Skin epidermis (tissue), 12 donors: ENCODE measurements around the gene OSBPL5.

Experiments used
- H3K27ac ChIP-seq, 21 experiments: fragments of 200-600 bp; sonication (generic) in 11 of 21; one replicate each; pipeline ENCODE4 v1.5.0; 2020; ENCODE audit warnings: mild to moderate bottlenecking in 3 of 21, inconsistent platforms in 2 of 21, moderate library complexity in 2 of 21
- H3K4me3 ChIP-seq, 7 experiments: fragments of 200-600 bp; sonication (generic) in 2 of 7; one replicate each; pipeline ENCODE4 v1.5.0; 2020; ENCODE audit warnings: inconsistent platforms in 2 of 7, mild to moderate bottlenecking in 2 of 7, moderate library complexity in 1 of 7

Gene OSBPL5

GRCh38 chr11:3140291-3140603 is 24.9 kb downstream of the OSBPL5 start:
- Histone ChIP-seq H3K27ac (peak overlapping the region in 2 of 21 experiments; percentile 4 to 13), H3K4me3 (no peak overlapping the region)

DNA sequence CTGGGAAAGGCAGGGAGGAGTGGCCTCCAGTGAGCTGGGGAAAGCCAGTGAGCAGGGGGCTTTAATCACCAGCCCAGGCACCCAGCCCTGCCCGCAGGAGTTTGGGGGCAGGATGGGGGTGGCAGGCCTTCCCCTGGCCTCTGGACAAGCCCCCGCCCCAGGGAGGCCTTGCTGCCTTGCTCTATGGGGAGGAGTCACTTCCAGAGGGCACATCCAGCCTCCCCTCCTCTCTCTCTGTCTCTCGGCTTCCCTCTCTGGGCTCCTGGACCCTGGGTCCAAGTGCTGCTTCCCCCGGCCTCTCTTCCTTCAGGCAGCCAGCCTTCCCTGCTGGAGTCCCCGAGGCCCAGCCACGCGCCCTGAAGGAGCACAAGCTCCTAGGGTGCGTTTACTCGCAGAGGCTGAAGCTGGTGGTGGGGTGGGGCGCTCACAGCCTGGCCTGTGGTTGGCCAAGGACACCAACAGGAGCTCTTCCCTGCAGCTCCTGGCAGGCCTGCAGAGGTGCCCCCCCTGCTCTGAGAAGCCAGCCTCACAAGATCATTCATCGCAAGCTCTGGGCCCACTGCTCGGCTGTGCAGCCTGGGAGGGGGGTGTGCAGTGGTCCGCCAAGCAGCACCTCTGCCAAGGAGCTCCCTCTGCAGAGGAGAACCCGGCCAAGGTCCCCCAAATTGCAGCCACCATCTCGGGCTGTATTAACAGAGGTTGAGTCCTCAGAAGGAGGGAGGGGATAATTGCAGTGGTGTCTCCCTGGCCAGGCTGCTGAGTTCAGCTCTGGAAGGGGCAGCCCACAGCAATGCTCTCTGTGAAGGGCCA is 25.4 kb downstream of the OSBPL5 start:
- H3K4me3 ChIP-seq = no peak overlapping the region
- peak overlapping the region in 5 of 21 experiments; percentile 4 to 45 (median 16) for H3K27ac ChIP-seq

- Histone ChIP-seq H3K27ac (peak overlapping the region in 4 of 21 experiments; percentile 4 to 45 (median 14)), H3K4me3 (no peak overlapping the region)
Measured at GRCh38 chr11:3139086-3139440, 26.0 kb downstream of the OSBPL5 start.

GRCh38 chr11:3138178-3139085 is 26.7 kb downstream of the OSBPL5 start:
- H3K4me3 ChIP-seq = no peak overlapping the region
- H3K27ac ChIP-seq = peak overlapping the region in 4 of 21 experiments; percentile 13 to 45 (median 30)

DNA sequence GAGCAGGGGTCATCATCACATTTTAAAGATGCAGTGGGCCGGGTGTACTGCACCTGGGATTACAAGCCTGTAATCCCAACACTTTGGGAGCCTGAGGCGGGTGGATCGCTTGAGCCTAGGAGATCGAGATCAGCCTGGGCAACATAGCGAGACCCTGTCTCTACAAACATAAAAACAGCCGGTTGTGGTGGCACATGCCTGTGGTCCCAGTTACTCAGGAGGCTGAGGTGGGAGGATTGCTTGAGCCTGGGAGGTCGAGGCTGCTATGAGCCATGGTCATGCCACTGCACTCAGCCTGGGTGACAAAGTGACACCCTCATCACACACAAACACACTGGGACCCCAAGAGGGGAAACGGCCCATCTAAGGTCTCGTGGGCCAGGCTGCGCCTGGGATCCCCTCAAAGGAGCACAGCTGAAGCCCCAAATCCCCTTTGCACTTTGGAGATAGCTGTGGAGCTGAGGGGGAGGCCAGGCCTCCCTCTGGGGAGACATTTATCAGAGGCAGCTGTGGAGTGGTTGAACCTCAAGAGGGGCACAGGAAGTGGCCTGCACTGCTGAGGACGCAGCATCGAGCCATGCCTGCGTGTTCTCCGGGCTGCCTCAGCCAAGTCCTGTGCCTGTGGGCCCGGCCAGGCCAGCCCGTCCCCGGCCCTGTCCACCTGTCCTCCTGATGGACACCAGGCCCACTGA is 27.5 kb downstream of the OSBPL5 start:
- H3K27ac ChIP-seq = peak overlapping the region in 2 of 21 experiments; percentile 33 to 45
- H3K4me3 ChIP-seq = no peak overlapping the region

- peak overlapping the region in 1 of 21 experiments; percentile 3 for H3K27ac ChIP-seq
- H3K4me3 ChIP-seq = no peak overlapping the region
Measured at GRCh38 chr11:3136546-3137455, 28.3 kb downstream of the OSBPL5 start.

DNA sequence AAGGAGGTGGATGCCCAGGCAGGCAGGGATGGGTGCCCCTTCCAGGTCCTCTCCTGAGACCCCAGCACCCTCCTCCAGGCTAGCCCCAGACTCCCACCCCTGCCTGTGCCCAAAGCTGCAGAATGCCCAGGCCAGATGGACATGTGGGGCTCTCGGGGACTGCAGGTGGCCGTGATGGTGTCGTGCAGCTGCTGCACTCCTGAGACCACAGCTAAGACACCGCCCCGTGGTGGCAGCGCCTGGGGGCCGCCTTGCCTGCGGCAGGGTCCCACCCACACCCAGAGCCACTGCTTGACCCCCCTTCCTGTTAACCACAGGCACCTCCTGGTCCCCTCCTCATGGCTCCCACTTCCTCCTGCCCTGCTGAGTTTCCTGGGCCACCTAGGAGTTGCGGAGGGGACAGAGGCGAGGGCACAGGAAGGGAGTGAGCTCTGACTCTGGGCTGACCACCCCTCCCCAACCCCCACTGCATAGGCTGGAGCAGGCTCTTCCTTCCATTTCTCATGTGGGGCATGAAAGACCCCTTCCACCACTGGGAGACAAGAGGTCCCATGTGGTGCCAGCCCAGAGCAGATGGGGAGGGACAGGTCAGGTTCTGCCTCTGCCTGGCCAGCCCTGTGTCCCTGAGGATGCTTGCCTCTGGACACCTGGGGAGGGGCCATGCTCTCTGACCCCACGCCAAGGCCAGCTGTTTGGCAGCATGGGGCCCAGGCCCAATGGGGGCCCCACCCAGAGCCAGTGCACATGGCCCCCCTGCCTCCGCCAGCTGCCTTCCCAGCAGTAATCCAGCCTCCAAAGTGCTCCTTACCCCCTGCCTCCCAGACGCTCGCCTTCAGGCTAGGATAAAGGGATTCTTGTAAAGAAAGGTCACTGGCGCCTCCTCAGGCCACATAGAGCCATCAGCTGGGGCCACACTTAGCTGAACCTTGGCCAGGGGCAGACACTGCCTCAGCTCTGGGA is 29.3 kb downstream of the OSBPL5 start:
- H3K27ac ChIP-seq = peak overlapping the region in 2 of 21 experiments; percentile 3 to 16

DNA sequence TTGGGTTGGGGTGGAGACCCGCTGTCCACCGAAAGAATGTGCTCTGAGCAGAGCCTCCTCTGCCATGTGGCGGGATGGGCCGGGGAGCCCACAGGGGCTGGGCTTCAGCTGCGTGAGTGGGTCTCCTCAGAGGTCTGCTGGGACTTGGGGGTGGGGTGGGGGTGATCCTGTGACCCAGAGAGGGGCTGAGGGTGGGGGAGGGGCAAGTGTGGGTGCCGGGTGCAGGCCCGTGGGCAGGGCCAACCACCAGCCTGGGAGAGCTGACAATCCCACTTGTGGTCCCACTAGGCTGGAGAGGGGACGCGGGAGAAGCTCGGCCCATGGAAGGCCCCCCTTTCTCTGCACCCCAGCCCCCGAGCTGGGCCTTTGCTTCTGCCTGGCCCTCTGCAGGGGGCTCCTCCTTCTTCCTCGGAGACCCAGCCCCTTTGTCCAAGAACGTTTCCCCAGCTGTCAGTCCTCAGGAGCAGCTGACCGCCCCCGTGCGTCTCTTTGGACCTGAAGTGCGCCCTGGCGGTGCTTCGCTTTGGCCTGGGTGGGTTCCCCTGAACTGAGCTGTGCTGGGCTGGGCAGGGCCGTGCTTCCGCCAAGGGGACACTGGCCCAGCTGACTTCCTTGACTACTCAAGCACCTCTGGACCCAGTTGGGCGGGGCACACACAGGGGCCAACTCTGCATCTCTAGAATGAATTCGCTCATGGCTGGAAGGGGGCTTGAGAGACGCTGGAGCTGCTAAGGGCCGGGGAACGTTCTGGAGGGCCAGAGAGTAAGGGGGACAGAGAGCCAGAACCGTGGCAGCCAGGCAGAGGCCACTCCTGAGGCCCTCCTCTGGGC is 30.2 kb downstream of the OSBPL5 start:
- peak overlapping the region in 2 of 21 experiments; percentile 11 to 13 for H3K27ac ChIP-seq
- H3K4me3 ChIP-seq = no peak overlapping the region

More for the DNA sequence above, 29.3 kb downstream of the OSBPL5 start:
- H3K4me3 ChIP-seq = no peak overlapping the region

- Histone ChIP-seq H3K4me3 (no peak overlapping the region), H3K27ac (peak overlapping the region in 2 of 21 experiments; percentile 11 to 13)
Measured at GRCh38 chr11:3134218-3134621, 30.9 kb downstream of the OSBPL5 start.

- peak overlapping the region in 2 of 21 experiments; percentile 13 to 16 for H3K27ac ChIP-seq
- H3K4me3 ChIP-seq = no peak overlapping the region
Measured at GRCh38 chr11:3133261-3134217, 31.6 kb downstream of the OSBPL5 start.

DNA sequence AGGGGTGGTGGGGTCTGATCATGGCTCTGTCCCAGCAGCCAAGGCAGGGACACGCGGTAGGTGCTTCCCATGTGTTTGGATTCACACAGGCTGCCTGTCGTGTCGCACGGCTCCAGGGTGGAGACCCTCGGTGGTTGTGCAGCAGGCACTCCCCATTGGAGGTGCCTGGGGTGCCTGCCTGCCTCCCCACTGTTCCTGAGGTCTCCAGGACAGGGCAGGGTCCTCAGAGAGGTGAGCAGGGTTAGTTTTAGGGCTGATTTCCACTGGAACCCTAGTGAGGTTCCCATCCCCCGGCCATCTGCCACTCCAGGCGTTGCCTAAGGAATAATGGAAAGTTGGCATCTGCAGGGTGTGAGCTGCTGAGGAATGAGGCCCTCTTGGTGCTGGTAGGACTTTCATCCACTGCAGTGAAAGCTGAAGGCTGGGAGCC is 32.3 kb downstream of the OSBPL5 start:
- H3K4me3 ChIP-seq = no peak overlapping the region
- no peak overlapping the region for H3K27ac ChIP-seq

GRCh38 chr11:3132271-3132781 is 32.8 kb downstream of the OSBPL5 start:
- no peak overlapping the region for H3K4me3 ChIP-seq
- H3K27ac ChIP-seq = no peak overlapping the region

- Histone ChIP-seq H3K27ac (no peak overlapping the region), H3K4me3 (no peak overlapping the region)
Measured at GRCh38 chr11:3131330-3131941, 33.7 kb downstream of the OSBPL5 start.

DNA sequence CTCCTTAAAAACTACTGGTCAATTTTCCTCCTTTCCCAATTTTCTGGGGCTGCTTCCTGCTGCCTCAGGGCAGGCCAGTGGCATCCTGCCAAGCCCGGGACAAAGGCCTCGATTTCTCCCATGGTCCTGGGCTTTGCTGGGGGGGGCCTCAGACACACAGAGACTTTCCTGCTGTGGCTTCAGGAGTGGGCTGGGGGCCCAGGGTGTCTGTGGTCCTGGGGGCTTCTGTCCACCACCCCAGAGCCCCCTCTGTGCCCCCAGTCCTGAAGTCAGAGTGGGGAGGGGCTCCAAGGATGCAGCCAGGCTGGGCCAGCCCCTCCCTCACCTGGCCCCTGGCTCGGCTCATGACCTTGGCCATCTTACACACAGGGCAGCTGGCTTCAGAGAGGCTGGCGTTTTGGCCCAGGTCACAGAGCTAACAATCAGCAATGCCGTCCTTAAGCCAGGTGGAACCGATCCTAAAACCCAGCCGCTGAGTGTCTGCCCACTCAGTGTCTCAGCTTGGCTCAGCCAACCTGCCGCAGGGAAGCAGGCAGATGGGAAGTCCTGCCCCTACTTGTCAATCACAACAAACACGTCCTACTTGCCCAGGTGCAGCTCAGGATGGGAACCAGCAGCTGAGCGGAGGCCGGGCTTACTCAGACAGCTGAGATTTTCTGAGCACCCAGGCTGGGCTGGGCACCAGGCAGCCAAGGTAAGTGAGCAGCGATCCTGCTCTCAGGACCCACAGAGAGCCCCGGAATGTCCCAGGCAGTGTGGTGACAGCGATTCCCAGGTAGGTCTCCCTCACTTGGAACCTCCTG is 34.6 kb downstream of the OSBPL5 start:
- peak overlapping the region in 13 of 21 experiments; percentile 1 to 77 (median 57) for H3K27ac ChIP-seq
- no peak overlapping the region for H3K4me3 ChIP-seq
